ENCODE data around the gene HSD17B11.
"Not testable (repeated sequence)": the region's sequence is repeated elsewhere in the genome, so short reads cannot be mapped to it uniquely, and the experiment has no call there.

Gene HSD17B11

DNA sequence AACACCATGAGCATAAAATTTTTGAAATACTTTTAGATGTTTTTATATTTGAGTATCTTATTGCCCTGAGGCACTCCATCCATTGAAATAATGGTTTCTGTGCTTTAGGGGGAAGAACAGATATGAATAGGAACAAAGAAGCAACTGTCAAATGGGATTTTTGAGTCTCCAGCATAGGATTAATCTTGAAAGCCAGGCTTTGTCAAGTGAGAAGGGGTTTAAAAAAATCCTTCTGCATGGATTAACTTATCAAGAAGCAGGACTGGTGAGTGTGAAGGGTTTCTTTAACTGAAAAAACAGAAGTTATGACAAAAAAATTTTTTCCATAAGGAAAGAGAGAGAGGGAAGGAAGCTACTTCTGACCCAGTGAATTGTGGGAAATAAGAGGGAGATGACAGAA, 23.8 kb upstream of the HSD17B11 start:
- no peak overlapping the region for H3K4me3 ChIP-seq (ENCODE audit: insufficient read length, low read depth)
- no peaks in the 10 kb centered on the region; the same call in 1 of the 2 replicates for H3K9me3 ChIP-seq (ENCODE audit: insufficient read depth, low read length)
- TF ChIP-seq SUZ12 (IDR thresholded peaks at IDR 0.05; ENCODE audit: extremely low read depth, insufficient read depth, insufficient read length) (no peak), YY1 (IDR thresholded peaks at IDR 0.05; ENCODE audit: insufficient read depth, insufficient read length) (no peak), ZNF274 (IDR thresholded peaks at IDR 0.05; ENCODE audit: low read depth, low read length) (no peak)
- no peaks in the 10 kb centered on the region for H3K27me3 ChIP-seq (ENCODE audit: insufficient read depth, insufficient read length)
- no peak overlapping the region for H3K9ac ChIP-seq (ENCODE audit: insufficient read length, low read depth)
- H3K4me1 ChIP-seq (ENCODE audit: insufficient read depth, insufficient read length), result no peaks in the 10 kb centered on the region
- no peaks in the 10 kb centered on the region for H3K36me3 ChIP-seq (ENCODE audit: insufficient read depth, insufficient read length, low read length)
- no peak for DNase-seq (ENCODE audit: low read depth, low spot score)

DNA sequence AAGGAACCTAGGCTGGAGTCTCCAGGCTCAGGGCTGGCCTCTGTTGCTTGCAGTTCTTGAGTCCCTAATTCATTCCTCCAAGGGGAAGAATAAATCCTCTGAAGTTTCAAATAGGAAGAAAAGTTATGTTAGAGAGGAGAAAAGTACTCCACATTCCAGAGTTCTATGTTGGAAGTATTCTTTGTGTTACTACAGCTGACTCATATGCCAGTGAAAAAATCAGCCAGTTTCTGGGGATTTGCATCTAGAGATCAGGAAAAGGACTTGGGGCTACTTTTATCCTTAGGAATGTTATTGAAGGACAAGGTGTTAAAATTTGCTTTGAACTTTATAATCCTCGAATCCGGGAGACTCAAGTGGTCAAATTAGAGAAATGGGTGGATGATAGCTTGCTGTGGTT, 19.7 kb upstream of the HSD17B11 start:
- TF ChIP-seq SUZ12 (IDR thresholded peaks at IDR 0.05; ENCODE audit: extremely low read depth, insufficient read depth, insufficient read length) (no peak), ZNF274 (IDR thresholded peaks at IDR 0.05; ENCODE audit: low read depth, low read length) (no peak), YY1 (IDR thresholded peaks at IDR 0.05; ENCODE audit: insufficient read depth, insufficient read length) (no peak)
- no peak for DNase-seq (ENCODE audit: low read depth, low spot score)
- Histone ChIP-seq H3K4me1 (ENCODE audit: insufficient read depth, insufficient read length) (no peaks in the 10 kb centered on the region), H3K9ac (ENCODE audit: insufficient read length, low read depth) (no peak overlapping the region), H3K4me3 (ENCODE audit: insufficient read length, low read depth) (no peak overlapping the region), H3K9me3 (ENCODE audit: insufficient read depth, low read length) (no peaks in the 10 kb centered on the region), H3K27me3 (ENCODE audit: insufficient read depth, insufficient read length) (no peaks in the 10 kb centered on the region), H3K36me3 (ENCODE audit: insufficient read depth, insufficient read length, low read length) (no peaks in the 10 kb centered on the region)

DNA sequence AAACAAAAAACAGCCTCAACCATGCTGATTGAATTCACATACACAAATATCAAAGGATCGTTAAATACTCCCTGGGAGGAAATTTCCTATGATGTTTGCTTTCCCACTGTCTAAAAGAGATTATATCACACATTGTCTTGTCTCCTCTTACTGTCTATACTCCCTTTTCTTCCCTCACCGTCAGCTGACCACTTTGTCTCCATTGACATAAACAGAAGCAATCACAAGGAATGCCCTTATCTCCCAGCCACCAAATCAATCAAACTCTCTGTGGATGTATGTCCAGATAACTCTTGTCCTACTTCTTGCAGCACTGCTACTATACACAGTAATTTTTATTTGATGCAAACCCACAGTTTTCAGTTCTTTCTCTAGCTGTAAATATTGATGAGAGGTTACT, 19.2 kb upstream of the HSD17B11 start:
- Histone ChIP-seq H3K27me3 (ENCODE audit: insufficient read depth, insufficient read length) (no peaks in the 10 kb centered on the region), H3K4me3 (ENCODE audit: insufficient read length, low read depth) (no peak overlapping the region), H3K36me3 (ENCODE audit: insufficient read depth, insufficient read length, low read length) (no peaks in the 10 kb centered on the region), H3K9me3 (ENCODE audit: insufficient read depth, low read length) (no peaks in the 10 kb centered on the region), H3K9ac (ENCODE audit: insufficient read length, low read depth) (no peak overlapping the region), H3K4me1 (ENCODE audit: insufficient read depth, insufficient read length) (no peaks in the 10 kb centered on the region)
- no peak for TF ChIP-seq ZNF274 (IDR thresholded peaks at IDR 0.05; ENCODE audit: low read depth, low read length)
- no peak for TF ChIP-seq SUZ12 (IDR thresholded peaks at IDR 0.05; ENCODE audit: extremely low read depth, insufficient read depth, insufficient read length)
- no peak for DNase-seq (ENCODE audit: low read depth, low spot score)

DNA sequence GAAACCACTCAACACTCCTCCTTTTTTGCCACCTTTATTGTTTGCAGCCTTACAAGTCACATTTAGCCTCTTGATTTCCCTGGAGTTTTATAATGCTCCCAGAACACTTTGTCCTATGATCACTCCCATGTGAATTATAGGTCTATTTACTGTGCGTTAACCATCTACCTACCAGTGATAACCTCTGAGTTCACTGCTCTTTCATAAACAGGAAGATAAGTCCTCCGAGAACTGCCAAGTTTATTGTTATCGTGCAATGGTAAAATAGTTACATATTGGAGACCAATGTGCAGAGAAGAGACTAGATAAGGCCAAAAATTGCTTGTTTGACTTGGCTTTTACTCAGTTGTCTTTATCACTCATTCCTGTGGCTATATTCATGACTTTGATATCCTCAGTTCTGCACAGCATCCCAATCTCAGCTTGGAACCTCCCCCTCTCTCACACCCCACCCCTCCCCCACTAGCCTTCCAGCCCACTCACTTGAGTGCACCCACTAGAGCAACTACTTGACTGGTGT, 18.5 kb upstream of the HSD17B11 start:
- Histone ChIP-seq H3K4me1 (ENCODE audit: insufficient read depth, insufficient read length) (no peaks in the 10 kb centered on the region), H3K9me3 (ENCODE audit: insufficient read depth, low read length) (no peaks in the 10 kb centered on the region), H3K9ac (ENCODE audit: insufficient read length, low read depth) (no peak overlapping the region), H3K27me3 (ENCODE audit: insufficient read depth, insufficient read length) (no peaks in the 10 kb centered on the region), H3K36me3 (ENCODE audit: insufficient read depth, insufficient read length, low read length) (no peaks in the 10 kb centered on the region), H3K4me3 (ENCODE audit: insufficient read length, low read depth) (no peak overlapping the region)
- no peak for TF ChIP-seq ZNF274 (IDR thresholded peaks at IDR 0.05; ENCODE audit: low read depth, low read length)
- no peak for TF ChIP-seq YY1 (IDR thresholded peaks at IDR 0.05; ENCODE audit: insufficient read depth, insufficient read length)
- TF ChIP-seq SUZ12 (IDR thresholded peaks at IDR 0.05; ENCODE audit: extremely low read depth, insufficient read depth, insufficient read length), result no peak
- DNase-seq (ENCODE audit: low read depth, low spot score), result no peak

DNA sequence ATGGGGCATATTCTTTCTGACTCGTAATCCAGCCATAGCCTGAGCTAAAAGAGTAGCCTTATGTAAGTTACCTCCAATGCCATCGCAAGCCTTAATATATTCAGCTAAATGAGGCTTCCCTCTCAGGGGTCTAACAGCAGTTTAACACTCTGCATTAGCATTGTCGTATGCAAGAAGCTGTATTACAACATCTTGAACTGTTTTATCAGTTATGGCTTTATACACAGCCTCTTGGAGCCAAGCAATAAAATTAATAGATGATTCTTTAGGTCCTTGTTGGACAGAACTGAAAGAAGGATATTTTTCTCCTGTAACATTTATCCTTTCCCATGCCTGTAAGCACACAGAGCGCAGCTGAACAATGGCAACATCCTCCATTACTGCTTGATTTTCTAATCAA, 15.9 kb upstream of the HSD17B11 start:
- H3K9ac ChIP-seq (ENCODE audit: insufficient read length, low read depth); DNase-seq (ENCODE audit: low read depth, low spot score); H3K9me3 ChIP-seq (ENCODE audit: insufficient read depth, low read length); H3K4me1 ChIP-seq (ENCODE audit: insufficient read depth, insufficient read length); H3K4me3 ChIP-seq (ENCODE audit: insufficient read length, low read depth); H3K27me3 ChIP-seq (ENCODE audit: insufficient read depth, insufficient read length); H3K36me3 ChIP-seq (ENCODE audit: insufficient read depth, insufficient read length, low read length): not testable (repeated sequence)

DNA sequence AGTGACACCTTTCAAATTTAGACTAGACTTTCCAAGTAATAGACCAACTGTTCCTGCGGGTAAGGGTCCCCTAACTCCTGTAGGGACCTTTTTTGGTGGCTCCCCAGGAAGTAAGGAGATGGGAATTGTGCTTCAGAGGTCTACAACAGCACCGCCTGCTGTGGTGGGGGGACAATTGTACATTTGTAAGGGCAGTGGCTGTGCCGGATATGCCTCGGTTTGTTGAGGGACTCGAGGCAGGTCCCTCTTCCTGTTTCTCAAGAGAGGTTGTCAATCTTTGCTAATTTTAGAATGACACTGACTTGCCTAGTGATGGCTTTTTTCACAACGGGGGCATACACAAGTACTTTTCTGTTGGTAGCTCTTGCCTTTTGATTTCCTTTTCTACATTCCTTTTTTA, 15.5 kb upstream of the HSD17B11 start:
- TF ChIP-seq ZNF274 (IDR thresholded peaks at IDR 0.05; ENCODE audit: low read depth, low read length), result no peak
- no peak for TF ChIP-seq YY1 (IDR thresholded peaks at IDR 0.05; ENCODE audit: insufficient read depth, insufficient read length)
- no peak for TF ChIP-seq SUZ12 (IDR thresholded peaks at IDR 0.05; ENCODE audit: extremely low read depth, insufficient read depth, insufficient read length)
- H3K9me3 ChIP-seq (ENCODE audit: insufficient read depth, low read length), result peaks cover 10% of the 10 kb centered on the region; the same call in 1 of the 2 replicates
- no peaks in the 10 kb centered on the region for H3K27me3 ChIP-seq (ENCODE audit: insufficient read depth, insufficient read length)
- no peaks in the 10 kb centered on the region for H3K4me1 ChIP-seq (ENCODE audit: insufficient read depth, insufficient read length)
- DNase-seq (ENCODE audit: low read depth, low spot score), result no peak
- H3K9ac ChIP-seq (ENCODE audit: insufficient read length, low read depth), result no peak overlapping the region
- H3K4me3 ChIP-seq (ENCODE audit: insufficient read length, low read depth), result no peak overlapping the region
- no peaks in the 10 kb centered on the region for H3K36me3 ChIP-seq (ENCODE audit: insufficient read depth, insufficient read length, low read length)

DNA sequence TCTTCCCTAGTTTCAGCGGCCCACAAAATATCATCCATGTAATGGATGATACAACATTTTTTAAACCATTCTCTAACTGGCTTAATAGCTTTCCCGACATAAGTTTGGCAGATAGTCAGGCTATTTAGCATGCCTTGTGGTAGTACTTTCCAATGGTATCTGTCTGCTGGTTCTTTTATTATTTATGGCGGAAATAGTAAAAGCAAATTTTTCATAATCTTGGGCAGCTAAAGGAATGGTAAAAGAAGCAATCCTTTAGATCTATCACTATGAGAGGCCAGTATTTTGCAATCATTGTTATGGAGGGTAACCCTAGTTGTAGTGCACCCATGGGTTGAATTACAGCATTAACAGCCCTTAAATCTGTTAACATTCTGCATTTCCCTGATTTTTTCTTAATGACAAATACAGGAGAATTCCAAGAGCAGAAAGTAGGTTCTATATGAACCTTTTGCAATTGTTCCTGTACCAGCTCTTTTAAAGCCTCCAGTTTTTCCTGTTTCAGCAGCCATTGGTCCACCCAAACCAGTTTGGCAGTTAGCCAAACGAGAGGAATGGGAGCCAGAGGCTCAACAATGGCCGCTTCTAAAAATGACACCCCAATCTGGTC, 14.3 kb upstream of the HSD17B11 start:
- H3K4me1 ChIP-seq (ENCODE audit: insufficient read depth, insufficient read length), result no peaks in the 10 kb centered on the region
- DNase-seq (ENCODE audit: low read depth, low spot score), result no peak
- TF ChIP-seq YY1 (IDR thresholded peaks at IDR 0.05; ENCODE audit: insufficient read depth, insufficient read length), result no peak
- no peak for TF ChIP-seq ZNF274 (IDR thresholded peaks at IDR 0.05; ENCODE audit: low read depth, low read length)
- TF ChIP-seq SUZ12 (IDR thresholded peaks at IDR 0.05; ENCODE audit: extremely low read depth, insufficient read depth, insufficient read length), result no peak
- no peak overlapping the region for H3K4me3 ChIP-seq (ENCODE audit: insufficient read length, low read depth)
- no peaks in the 10 kb centered on the region for H3K36me3 ChIP-seq (ENCODE audit: insufficient read depth, insufficient read length, low read length)
- H3K9ac ChIP-seq (ENCODE audit: insufficient read length, low read depth), result no peak overlapping the region
- peaks cover 17% of the 10 kb centered on the region; the same call in 1 of the 2 replicates for H3K9me3 ChIP-seq (ENCODE audit: insufficient read depth, low read length)
- H3K27me3 ChIP-seq (ENCODE audit: insufficient read depth, insufficient read length), result no peaks in the 10 kb centered on the region

DNA sequence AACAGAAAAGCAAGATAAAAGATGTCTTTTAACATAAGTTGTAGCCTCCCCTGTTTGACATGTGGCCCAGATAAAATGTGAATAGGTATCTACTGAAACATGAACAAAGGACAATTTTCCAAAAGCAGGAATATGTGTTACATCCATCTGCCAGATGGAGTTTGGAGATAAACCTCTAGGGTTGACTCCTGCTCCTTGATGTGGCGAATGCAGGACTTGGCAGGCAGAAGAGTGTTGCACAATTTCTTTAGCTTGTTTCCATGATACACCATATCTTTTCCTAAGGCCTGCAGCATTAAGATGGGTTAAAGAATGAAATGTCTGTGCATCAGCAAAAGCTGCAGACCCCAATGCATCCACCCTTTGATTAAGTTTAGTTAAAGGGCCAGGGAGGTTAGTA, 12.7 kb upstream of the HSD17B11 start:
- DNase-seq (ENCODE audit: low read depth, low spot score), result not testable (repeated sequence)

More for the DNA sequence above, 12.7 kb upstream of the HSD17B11 start:
- not testable (repeated sequence) for H3K27me3 ChIP-seq (ENCODE audit: insufficient read depth, insufficient read length); H3K36me3 ChIP-seq (ENCODE audit: insufficient read depth, insufficient read length, low read length); H3K4me1 ChIP-seq (ENCODE audit: insufficient read depth, insufficient read length); H3K4me3 ChIP-seq (ENCODE audit: insufficient read length, low read depth); H3K9ac ChIP-seq (ENCODE audit: insufficient read length, low read depth)
- peaks cover 26% of the 10 kb centered on the region; the same call in 1 of the 2 replicates for H3K9me3 ChIP-seq (ENCODE audit: insufficient read depth, low read length)

Measured in NT2/D1 (cell line).